Loucy (cell line): ENCODE measurements around the gene ETS1.

Experiments
- H2AFZ ChIP-seq: fragments of 200-600 bp; sonication (generic); 2 replicates; pipeline ENCODE4 v1.6.0; 2016; ENCODE audit warnings: antibody characterized with exemption, mild to moderate bottlenecking, low read length, moderate library complexity
- H3F3A ChIP-seq: fragments of 200-600 bp; 2 replicates; pipeline ENCODE4 v1.6.0; 2016; ENCODE audit warnings: antibody characterized with exemption, low read depth, mild to moderate bottlenecking
- H3K27me3 ChIP-seq: fragments of 200-600 bp; sonication (generic); 2 replicates; pipeline ENCODE4 v1.6.1; 2014; ENCODE audit warnings: low read length, mild to moderate bottlenecking; ENCODE audit not compliant: insufficient read depth, poor library complexity, severe bottlenecking
- H3K36me3 ChIP-seq: fragments of 200-600 bp; sonication (generic); 2 replicates; pipeline ENCODE4 v1.6.1; 2016; ENCODE audit warnings: low read length; ENCODE audit not compliant: insufficient read depth
- H3K4me1 ChIP-seq: fragments of 200-600 bp; sonication (generic); 2 replicates; pipeline ENCODE4 v1.5.1; 2014; ENCODE audit warnings: low read length, mild to moderate bottlenecking; ENCODE audit not compliant: insufficient read depth, poor library complexity, severe bottlenecking
- H3K4me2 ChIP-seq: fragments of 200-600 bp; sonication (generic); 2 replicates; pipeline ENCODE4 v1.6.0; 2014; ENCODE audit warnings: antibody characterized with exemption, low read length, low read depth, mild to moderate bottlenecking; ENCODE audit not compliant: poor library complexity, severe bottlenecking
- H3K4me3 ChIP-seq: fragments of 200-600 bp; sonication (generic); 2 replicates; pipeline ENCODE4 v1.5.1; 2014; ENCODE audit warnings: low read length, mild to moderate bottlenecking, mixed read lengths; ENCODE audit not compliant: poor library complexity, severe bottlenecking
- H3K79me2 ChIP-seq: fragments of 200-600 bp; sonication (generic); 2 replicates; pipeline ENCODE4 v1.6.1; 2014; ENCODE audit warnings: low read length; ENCODE audit not compliant: insufficient read depth
- H3K9ac ChIP-seq: fragments of 200-600 bp; sonication (generic); 2 replicates; pipeline ENCODE4 v1.6.0; 2014; ENCODE audit warnings: mild to moderate bottlenecking, low read depth, low read length, moderate library complexity; ENCODE audit not compliant: poor library complexity, severe bottlenecking
- H3K9me2 ChIP-seq: fragments of 200-600 bp; sonication (generic); replicated peaks from 2 replicates; pipeline ENCODE4 v1.6.1; 2016; ENCODE audit warnings: low read depth, low read length, mixed read lengths
- H3K9me3 ChIP-seq: fragments of 200-600 bp; sonication (generic); 2 replicates; pipeline ENCODE4 v1.6.1; 2014; ENCODE audit warnings: mild to moderate bottlenecking, antibody characterized with exemption, low read length, low read depth; ENCODE audit not compliant: insufficient read depth
- H4K20me1 ChIP-seq: fragments of 200-600 bp; sonication (generic); 2 replicates; pipeline ENCODE4 v1.6.0; 2014; ENCODE audit warnings: antibody characterized with exemption, low read length, mild to moderate bottlenecking; ENCODE audit not compliant: insufficient read depth, poor library complexity, severe bottlenecking
- CTCF ChIP-seq: fragments of 200-600 bp; sonication (generic); conservative IDR thresholded peaks from 2 replicates; pipeline ENCODE4 v1.5.1; 2014; ENCODE audit warnings: mild to moderate bottlenecking, antibody characterized with exemption, low read length
- EZH2phosphoT487 ChIP-seq: fragments of 200-600 bp; IDR thresholded peaks from 2 replicates; pipeline ENCODE4 v1.6.1; 2018; ENCODE audit warnings: antibody characterized with exemption, mild to moderate bottlenecking, moderate library complexity, borderline replicate concordance

ETS1 gene

GRCh38 chr11:128467610-128468041, 119.7 kb downstream of the ETS1 start:
- Histone ChIP-seq H3K4me2 (no peak overlapping the region), H3K9me2 (no peaks in the 10 kb centered on the region), H3K4me3 (no peak overlapping the region), H3K9ac (peak overlapping the region; percentile 5), H4K20me1 (peaks cover 21% of the 10 kb centered on the region), H3K4me1 (peaks cover 88% of the 10 kb centered on the region), H3K9me3 (no peaks in the 10 kb centered on the region), H3K27me3 (no peaks in the 10 kb centered on the region), H3K79me2 (peaks cover 96% of the 10 kb centered on the region), H3K36me3 (peaks cover 89% of the 10 kb centered on the region; the same call in 1 of the 2 replicates), H2AFZ (no peak overlapping the region), H3F3A (peaks cover 27% of the 10 kb centered on the region)
- TF ChIP-seq CTCF = no peak
- no peak for TF ChIP-seq EZH2phosphoT487

GRCh38 chr11:128467041-128467440, 120.3 kb downstream of the ETS1 start:
- H2AFZ ChIP-seq = no peak overlapping the region
- H3K4me3 ChIP-seq = no peak overlapping the region
- H3K27me3 ChIP-seq = no peaks in the 10 kb centered on the region
- no peaks in the 10 kb centered on the region for H3K9me2 ChIP-seq
- peaks cover 21% of the 10 kb centered on the region for H3F3A ChIP-seq
- H4K20me1 ChIP-seq = peaks cover 21% of the 10 kb centered on the region
- peaks cover 89% of the 10 kb centered on the region for H3K36me3 ChIP-seq
- no peak overlapping the region for H3K9ac ChIP-seq
- peaks cover 82% of the 10 kb centered on the region for H3K4me1 ChIP-seq
- no peak overlapping the region for H3K4me2 ChIP-seq
- no peaks in the 10 kb centered on the region for H3K9me3 ChIP-seq
- peaks cover 96% of the 10 kb centered on the region for H3K79me2 ChIP-seq
- TF ChIP-seq CTCF (no peak), EZH2phosphoT487 (no peak)

GRCh38 chr11:128465946-128466705, 121.2 kb downstream of the ETS1 start:
- no peaks in the 10 kb centered on the region for H3K9me3 ChIP-seq
- no peak overlapping the region for H2AFZ ChIP-seq
- peaks cover 100% of the 10 kb centered on the region for H3K79me2 ChIP-seq
- no peak overlapping the region for H3K4me3 ChIP-seq
- peak overlapping the region; percentile 57 for H3K4me2 ChIP-seq
- H4K20me1 ChIP-seq = peaks cover 21% of the 10 kb centered on the region
- TF ChIP-seq EZH2phosphoT487 (no peak), CTCF (no peak)
- peaks cover 15% of the 10 kb centered on the region for H3F3A ChIP-seq
- no peaks in the 10 kb centered on the region for H3K9me2 ChIP-seq
- peaks cover 74% of the 10 kb centered on the region for H3K4me1 ChIP-seq
- H3K27me3 ChIP-seq = no peaks in the 10 kb centered on the region
- peak overlapping the region; percentile 58 for H3K9ac ChIP-seq
- peaks cover 96% of the 10 kb centered on the region for H3K36me3 ChIP-seq
